Mucosa of rectum (tissue), 2 donors: Measurements from ENCODE around the gene PTCH1.

ENCODE experiments used
- H3K27ac ChIP-seq, 2 donors: one replicate each; pipeline ENCODE4 v1.7.0; 2013; ENCODE audit warnings: inconsistent platforms in 2 of 2, low read depth in 2 of 2, low read length in 2 of 2
- H3K27me3 ChIP-seq, 2 donors: one replicate each; pipeline ENCODE4 v1.7.0; 2013; ENCODE audit warnings: low read length in 2 of 2; ENCODE audit not compliant: control insufficient read depth in 2 of 2, insufficient read depth in 2 of 2
- H3K36me3 ChIP-seq, 2 donors: one replicate each; pipeline ENCODE4 v1.7.0; 2013; ENCODE audit warnings: low read length in 2 of 2; ENCODE audit not compliant: control insufficient read depth in 2 of 2, insufficient read depth in 2 of 2
- H3K4me1 ChIP-seq, 2 donors: one replicate each; pipeline ENCODE4 v1.7.0; 2013; ENCODE audit warnings: low read length in 2 of 2, mild to moderate bottlenecking in 1 of 2; ENCODE audit not compliant: control insufficient read depth in 2 of 2, insufficient read depth in 2 of 2
- H3K4me3 ChIP-seq, 2 donors: one replicate each; pipeline ENCODE4 v1.7.0; 2013; ENCODE audit warnings: low read length in 2 of 2
- H3K9ac ChIP-seq, 2 donors: one replicate each; pipeline ENCODE4 v1.7.0; 2013; ENCODE audit warnings: low read length in 2 of 2, low read depth in 1 of 2, mild to moderate bottlenecking in 1 of 2
- H3K9me3 ChIP-seq, 2 donors: one replicate each; pipeline ENCODE4 v1.7.0; 2013; ENCODE audit warnings: low read length in 2 of 2; ENCODE audit not compliant: control insufficient read depth in 2 of 2
- donor health status: healthy.
- donor health status: Normal muscosa, but diverticular disease.

PTCH1 gene

DNA sequence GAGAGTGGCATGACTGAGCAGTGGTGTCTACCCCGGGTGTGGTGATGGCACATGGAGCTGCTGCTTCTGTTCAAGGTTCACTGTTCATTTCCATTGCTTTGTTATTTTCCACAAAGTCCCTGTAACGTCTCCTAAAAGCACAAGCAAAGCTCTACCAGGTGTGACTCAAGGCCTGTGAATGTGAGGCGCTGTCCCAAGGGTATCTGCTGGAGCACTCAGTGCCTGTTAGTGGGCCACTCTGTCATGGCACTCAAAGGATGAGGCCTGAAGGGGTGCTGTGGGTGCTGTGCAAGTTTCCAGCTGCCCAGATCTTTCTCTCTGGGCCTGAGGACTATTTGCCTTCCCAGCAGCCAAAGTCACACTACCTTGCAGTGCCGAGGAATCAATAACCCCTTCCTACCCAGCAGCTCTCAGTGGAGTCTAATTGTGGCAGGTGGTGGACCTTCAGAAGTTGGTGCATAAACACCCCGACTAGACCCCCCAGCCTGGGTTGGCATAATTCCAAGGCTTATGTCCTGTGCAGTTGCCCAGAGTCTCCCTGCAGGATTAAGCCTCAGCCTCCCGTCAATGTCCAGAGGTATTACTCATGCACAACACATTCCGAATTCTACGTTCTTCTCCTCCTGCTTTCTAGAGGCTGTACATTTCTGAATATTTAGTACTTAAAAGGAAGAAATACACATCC, 17.4 kb upstream of the PTCH1 start:
- H3K36me3 ChIP-seq = no peaks in the 10 kb centered on the region
- no peaks in the 10 kb centered on the region for H3K9me3 ChIP-seq
- no peak overlapping the region for H3K4me3 ChIP-seq
- H3K27ac ChIP-seq = no peak overlapping the region
- H3K9ac ChIP-seq = no peak overlapping the region
- no peaks in the 10 kb centered on the region for H3K4me1 ChIP-seq
- no peaks in the 10 kb centered on the region for H3K27me3 ChIP-seq

DNA sequence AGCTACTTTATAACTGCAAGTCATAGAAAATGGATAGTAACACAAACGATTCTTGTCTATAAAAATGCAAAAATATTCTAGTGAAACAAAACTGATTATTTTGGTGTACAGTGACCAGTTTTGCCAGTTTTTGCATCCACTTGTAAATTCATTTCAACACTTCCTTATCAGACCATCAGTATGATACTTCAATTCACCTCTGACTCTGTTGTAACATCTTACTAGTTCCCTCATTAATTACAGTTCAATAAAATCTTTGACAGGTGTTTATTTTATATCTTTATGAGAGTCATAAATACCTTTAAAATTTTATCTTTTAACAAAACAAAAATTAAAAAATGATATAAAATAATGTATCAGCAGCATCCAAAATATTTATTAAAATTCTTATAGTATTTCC, 13.1 kb upstream of the PTCH1 start:
- no peaks in the 10 kb centered on the region for H3K36me3 ChIP-seq
- no peaks in the 10 kb centered on the region for H3K9me3 ChIP-seq
- no peak overlapping the region for H3K9ac ChIP-seq
- H3K27ac ChIP-seq = no peak overlapping the region
- no peaks in the 10 kb centered on the region for H3K27me3 ChIP-seq
- H3K4me3 ChIP-seq = no peak overlapping the region
- H3K4me1 ChIP-seq = no peaks in the 10 kb centered on the region

DNA sequence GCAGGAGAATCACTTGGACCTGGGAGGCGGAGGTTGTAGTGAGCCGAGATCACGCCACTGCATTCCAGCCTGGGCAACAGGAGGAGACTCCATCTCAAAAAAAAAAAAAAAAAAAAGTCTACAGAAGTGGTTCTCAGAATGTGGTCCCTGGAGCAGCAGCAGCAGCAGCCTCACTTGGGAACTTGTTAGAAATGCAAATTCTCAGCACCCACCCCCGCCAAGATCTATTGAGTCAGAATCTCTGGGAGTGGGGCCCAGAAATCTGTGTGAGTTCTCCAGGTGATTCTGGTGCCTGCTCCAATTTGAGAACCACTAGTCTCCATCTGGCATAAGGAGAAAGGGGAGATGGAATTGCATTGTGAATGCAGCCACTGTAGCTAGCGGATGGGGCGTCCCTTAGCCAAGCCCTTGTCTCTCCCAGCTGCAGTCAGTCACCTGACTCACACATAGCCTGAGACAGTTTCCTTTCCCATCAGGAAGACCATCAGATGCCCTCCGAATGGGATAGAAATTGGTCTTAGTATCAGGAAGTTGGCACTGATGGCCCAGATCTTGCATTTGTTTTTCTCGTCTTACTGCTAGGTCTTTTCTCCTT, 12.2 kb upstream of the PTCH1 start:
- H3K9ac ChIP-seq = no peak overlapping the region
- H3K4me3 ChIP-seq = no peak overlapping the region
- H3K27ac ChIP-seq = no peak overlapping the region
- no peaks in the 10 kb centered on the region for H3K27me3 ChIP-seq
- H3K9me3 ChIP-seq = no peaks in the 10 kb centered on the region
- no peaks in the 10 kb centered on the region for H3K4me1 ChIP-seq
- H3K36me3 ChIP-seq = no peaks in the 10 kb centered on the region

DNA sequence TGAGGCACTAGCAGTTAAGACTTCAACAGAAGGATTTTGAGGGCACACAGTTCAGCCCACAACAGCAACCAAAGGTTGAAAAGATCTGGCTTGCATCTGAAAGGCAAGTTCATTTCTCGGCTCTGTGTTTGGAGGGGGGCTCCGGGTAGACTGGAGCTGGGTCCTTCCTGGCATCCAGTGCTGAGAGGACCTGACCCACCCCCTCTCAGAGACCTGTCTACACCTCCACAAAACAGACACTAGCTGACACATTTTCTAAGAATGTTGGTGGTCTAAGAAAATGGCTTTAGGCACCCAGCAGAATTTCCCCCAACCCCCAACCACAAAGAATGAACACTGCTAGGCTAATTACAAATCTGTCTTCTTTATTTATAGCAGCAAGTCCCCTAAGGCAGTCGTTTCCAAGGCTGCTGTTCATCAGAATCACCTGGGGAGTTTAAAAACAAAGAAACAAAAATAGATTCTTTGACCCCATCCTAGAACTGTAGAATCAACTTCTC, 6.2 kb upstream of the PTCH1 start:
- Histone ChIP-seq H3K4me1 (no peaks in the 10 kb centered on the region), H3K9me3 (no peaks in the 10 kb centered on the region), H3K36me3 (no peaks in the 10 kb centered on the region), H3K27me3 (no peaks in the 10 kb centered on the region), H3K9ac (no peak overlapping the region), H3K27ac (no peak overlapping the region), H3K4me3 (no peak overlapping the region)

DNA sequence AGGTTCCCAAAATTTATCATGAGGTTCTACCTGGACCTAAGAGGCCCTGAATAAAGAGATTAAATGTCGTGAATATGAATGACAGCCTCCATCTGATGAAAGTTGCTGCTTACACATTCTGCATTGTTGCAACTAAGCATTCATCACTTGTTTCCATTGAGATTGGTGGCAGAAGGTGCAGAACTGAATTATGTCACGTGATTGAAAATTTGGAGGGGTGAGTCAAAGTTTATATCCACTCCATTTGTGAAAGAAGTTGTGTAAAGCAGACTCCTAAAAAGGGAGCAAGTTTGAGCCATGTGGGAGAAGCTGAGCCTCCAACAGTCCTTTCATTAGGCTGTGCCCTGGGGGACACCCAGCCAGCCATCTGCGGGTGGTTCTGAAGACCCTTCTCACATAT, 4.9 kb upstream of the PTCH1 start:
- no peak overlapping the region for H3K4me3 ChIP-seq
- H3K36me3 ChIP-seq = no peaks in the 10 kb centered on the region
- H3K27me3 ChIP-seq = no peaks in the 10 kb centered on the region
- H3K9me3 ChIP-seq = no peaks in the 10 kb centered on the region
- H3K9ac ChIP-seq = no peak overlapping the region
- H3K4me1 ChIP-seq = peaks cover under 1 to 5% of the 10 kb centered on the region in 2 donors
- H3K27ac ChIP-seq = no peak overlapping the region

DNA sequence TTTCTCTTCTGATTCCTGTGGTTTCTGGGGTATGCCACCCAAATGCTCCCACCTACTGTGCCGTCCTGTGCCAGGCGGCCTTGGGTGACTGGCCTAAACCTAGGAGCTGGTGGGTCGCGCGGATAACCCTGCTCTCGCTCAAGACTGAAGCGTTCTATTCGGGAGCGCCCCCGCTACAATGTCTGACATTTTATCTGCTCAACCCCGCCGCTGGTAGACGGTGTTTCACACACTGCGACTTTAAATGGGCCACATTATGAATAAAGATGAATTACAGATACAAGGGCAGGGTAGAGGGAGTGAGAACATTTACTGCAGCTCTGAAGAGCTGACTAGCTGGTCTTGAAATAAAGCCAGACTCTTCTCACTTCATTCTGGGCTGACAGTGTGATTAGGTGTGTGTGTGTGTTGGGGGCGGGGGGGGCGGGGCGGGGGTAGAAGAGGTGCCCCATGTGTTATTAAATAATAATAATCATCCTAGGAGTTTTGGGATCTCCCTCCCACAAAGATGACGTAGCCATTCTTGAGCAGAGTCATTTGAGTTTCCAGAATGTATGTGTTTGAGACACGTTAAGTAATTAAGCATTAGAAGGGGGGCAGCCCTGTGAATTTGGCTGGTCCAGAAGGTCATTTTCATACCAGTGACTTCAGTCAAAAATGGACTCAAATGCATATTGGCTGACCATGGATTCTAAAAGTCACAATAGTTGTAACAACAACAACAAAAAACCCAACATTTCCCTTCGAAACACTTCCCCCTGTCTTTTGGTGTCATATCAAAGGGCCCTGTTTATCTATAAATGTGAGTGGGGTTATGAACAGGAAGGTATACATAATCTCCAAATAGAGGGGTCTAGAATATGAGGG, 1.0 kb upstream of the PTCH1 start:
- peak overlapping the region in 1 of 2 donors; percentile 63 for H3K9ac ChIP-seq

DNA sequence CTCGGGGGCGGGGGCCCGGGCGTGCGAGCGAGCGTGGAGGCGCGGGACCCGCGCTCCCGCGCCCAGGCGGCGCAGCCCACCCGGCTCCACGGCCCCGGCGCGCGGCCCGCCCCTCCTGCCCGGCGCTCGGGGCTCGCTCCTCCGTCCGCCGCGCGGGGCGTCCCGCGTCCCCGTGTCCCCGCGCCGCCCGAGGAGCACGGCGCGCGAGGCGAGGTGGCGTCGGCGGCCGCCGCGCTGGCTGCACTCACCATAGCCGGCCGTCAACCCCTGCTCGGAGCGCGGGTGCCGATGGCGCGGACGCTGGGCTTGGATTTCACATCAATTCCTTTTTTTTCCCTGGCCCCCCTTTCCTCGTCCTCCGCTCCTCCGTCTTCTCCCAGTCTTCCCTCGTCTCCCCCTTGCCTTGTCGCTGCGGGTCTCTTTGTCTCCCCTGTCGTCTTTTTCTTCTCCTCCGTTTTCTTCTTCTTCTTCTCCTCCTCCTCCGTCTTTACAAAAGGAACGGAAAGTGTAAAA, 494 bp downstream of the PTCH1 start:
- Histone ChIP-seq H3K27me3 (peaks cover 0 to 3% of the 10 kb centered on the region in 2 donors), H3K4me3 (peak overlapping the region; percentile 74 to 82), H3K36me3 (no peaks in the 10 kb centered on the region), H3K27ac (peak overlapping the region; percentile 60 to 65), H3K9ac (peak overlapping the region; percentile 63 to 80), H3K9me3 (no peaks in the 10 kb centered on the region), H3K4me1 (peaks cover 11 to 15% of the 10 kb centered on the region in 2 donors)

More for the DNA sequence above, 1.0 kb upstream of the PTCH1 start:
- H3K27me3 ChIP-seq = peaks cover 0 to 3% of the 10 kb centered on the region in 2 donors
- H3K4me3 ChIP-seq = peak overlapping the region; percentile 74 to 82
- H3K9me3 ChIP-seq = no peaks in the 10 kb centered on the region
- H3K36me3 ChIP-seq = no peaks in the 10 kb centered on the region
- peak overlapping the region; percentile 50 to 65 for H3K27ac ChIP-seq
- H3K4me1 ChIP-seq = peaks cover 8 to 11% of the 10 kb centered on the region in 2 donors

DNA sequence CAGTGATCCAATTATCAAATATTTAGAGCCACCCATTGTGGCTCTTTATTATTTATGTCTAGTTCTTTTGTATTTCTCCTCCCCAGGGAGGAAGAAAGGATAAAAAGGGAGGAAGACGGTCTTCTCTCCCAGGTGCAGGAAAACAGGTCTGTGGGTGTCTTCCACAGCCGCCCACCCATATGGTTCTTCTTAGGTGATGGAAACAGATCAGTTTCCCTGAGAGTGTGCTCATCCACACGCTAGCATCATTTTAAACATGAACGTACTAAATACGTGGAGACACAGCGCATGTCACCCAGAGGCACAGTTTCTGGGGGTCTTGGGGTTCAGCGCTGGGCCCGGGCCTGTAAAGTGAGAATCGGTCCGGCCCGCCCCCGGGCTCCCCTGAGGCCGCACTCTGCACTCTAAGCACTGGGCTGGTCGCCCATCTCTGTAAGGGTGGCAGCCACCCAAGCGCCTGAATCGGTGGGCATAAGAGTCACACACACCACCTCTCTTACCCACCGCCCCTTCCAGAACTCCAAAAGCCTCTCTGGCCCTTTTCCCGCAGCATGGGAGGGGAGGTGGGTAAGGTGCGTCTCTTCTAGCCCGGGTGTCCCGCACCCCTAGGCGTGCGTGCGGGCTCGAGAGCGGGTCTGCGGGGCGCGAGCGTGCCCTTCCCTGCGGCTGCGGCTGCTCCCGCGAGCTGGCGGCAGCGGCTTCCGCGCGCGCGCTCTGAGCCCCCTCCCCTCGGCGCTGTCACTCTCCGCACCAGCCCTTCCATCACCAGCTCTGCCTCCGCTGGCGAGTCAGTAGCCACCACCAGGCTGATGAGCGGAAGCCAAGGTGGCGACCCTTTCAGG, 1.3 kb downstream of the PTCH1 start:
- H3K9me3 ChIP-seq = no peaks in the 10 kb centered on the region
- peak overlapping the region; percentile 60 to 63 for H3K27ac ChIP-seq
- peak overlapping the region; percentile 56 to 58 for H3K9ac ChIP-seq
- peaks cover 0 to 3% of the 10 kb centered on the region in 2 donors for H3K27me3 ChIP-seq
- peaks cover 11 to 15% of the 10 kb centered on the region in 2 donors for H3K4me1 ChIP-seq
- no peaks in the 10 kb centered on the region for H3K36me3 ChIP-seq
- peak overlapping the region; percentile 64 to 71 for H3K4me3 ChIP-seq

DNA sequence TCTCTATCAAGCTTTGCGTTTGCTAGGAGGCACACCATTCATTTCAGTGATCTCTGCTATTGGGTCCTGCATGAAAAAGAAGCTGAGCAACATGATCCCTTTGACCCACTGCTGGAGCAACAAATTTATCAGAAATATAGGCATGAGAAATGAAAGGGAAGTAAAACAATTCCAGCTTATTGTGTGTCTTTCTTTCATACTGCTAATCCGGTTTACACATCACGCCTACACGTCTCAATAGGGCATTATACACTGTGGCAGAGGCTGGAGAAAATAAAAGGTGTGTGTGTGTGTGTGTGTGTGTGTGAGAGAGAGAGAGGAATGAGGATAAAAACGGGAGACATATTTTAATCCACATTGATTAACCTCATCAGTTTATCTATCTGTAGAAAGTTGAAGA, 2.4 kb downstream of the PTCH1 start:
- H3K4me1 ChIP-seq = peaks cover 19 to 21% of the 10 kb centered on the region in 2 donors
- peaks cover 0 to 3% of the 10 kb centered on the region in 2 donors for H3K27me3 ChIP-seq
- no peaks in the 10 kb centered on the region for H3K36me3 ChIP-seq
- peak overlapping the region in 1 of 2 donors; percentile 71 for H3K4me3 ChIP-seq
- H3K9me3 ChIP-seq = no peaks in the 10 kb centered on the region
- peak overlapping the region in 1 of 2 donors; percentile 2 for H3K9ac ChIP-seq
- H3K27ac ChIP-seq = peak overlapping the region in 1 of 2 donors; percentile 38
